Measurements from ENCODE around the gene RBM48. TPM values are rescaled to one million over a fixed set of nuclear protein-coding genes. Genes with fewer than 3 reads are reported as not detected.

RBM48 gene
- total and polyA plus RNA-seq, 2 donors (not counting 1 experiment from before 2014, with no cell fraction given), result 11.0 to 32.9 TPM

- ChIA-PET POLR2A (no interaction called here), CTCF (no interaction called here)
- H3K9ac ChIP-seq (ENCODE audit: low read length), result no peak overlapping the region
- no peak overlapping the region for H3K27ac ChIP-seq (ENCODE audit: low read length in 2 of 2)
- Mint-ChIP-seq H3K9me3 (ENCODE audit: insufficient read depth) (no peaks in the 10 kb centered on the region), H3K27me3 (no peaks in the 10 kb centered on the region), H3K4me1 (no peaks in the 10 kb centered on the region), H3K4me3 (no peak overlapping the region), H3K27ac (no peak overlapping the region)
- H3K27me3 ChIP-seq (replicated peaks in 1 of 4; ENCODE audit: control extremely low read depth in 1 of 4, control insufficient read depth in 3 of 4, insufficient read depth in 4 of 4, low read length in 3 of 4), result no peaks in the 10 kb centered on the region
- no peak overlapping the region for H2AFZ ChIP-seq (ENCODE audit: insufficient read depth, low read depth, low read length, poor library complexity, severe bottlenecking)
- H3K4me1 ChIP-seq (ENCODE audit: control insufficient read depth in 2 of 2, insufficient read depth in 2 of 2, low read length in 2 of 2), result no peaks in the 10 kb centered on the region
- H3K79me2 ChIP-seq (ENCODE audit: control insufficient read depth, insufficient read depth, low read length), result no peaks in the 10 kb centered on the region
- intact Hi-C loops (cut with micrococcal nuclease), result no loop called here
- no peak for TF ChIP-seq EZH2 (IDR thresholded peaks at IDR 0.05; ENCODE audit: borderline replicate concordance, insufficient read depth, low read depth, low read length, poor library complexity, severe bottlenecking)
- no peaks in the 10 kb centered on the region for H4K20me1 ChIP-seq (ENCODE audit: control insufficient read depth, insufficient read depth, low read length, poor library complexity, severe bottlenecking)
- no peak overlapping the region for H3K4me2 ChIP-seq (replicated peaks; ENCODE audit: low read depth, low read length, poor library complexity, severe bottlenecking)
- H3K36me3 ChIP-seq (replicated peaks in 1 of 2; ENCODE audit: control extremely low read depth in 1 of 2, control insufficient read depth in 1 of 2, extremely low read depth in 1 of 2, insufficient read depth in 2 of 2, low read length in 1 of 2), result peaks cover 12 to 24% of the 10 kb centered on the region in 2 experiments
- DNase-seq (no peak), ATAC-seq (ENCODE audit: low read depth) (no peak)
- no peak overlapping the region for H3K4me3 ChIP-seq (ENCODE audit: control extremely low read depth in 1 of 5, extremely low read depth in 1 of 5, insufficient read depth in 1 of 5, low read depth in 2 of 5, low read length in 4 of 5)
- no peaks in the 10 kb centered on the region for H3K9me3 ChIP-seq (ENCODE audit: control extremely low read depth in 1 of 3, control insufficient read depth in 2 of 3, insufficient read depth in 1 of 3, low read length in 2 of 3)
These were observed 32.0 kb downstream of the RBM48 start for GRCh38 chr7:92560602-92561001.

- H2AFZ ChIP-seq (ENCODE audit: insufficient read depth, low read depth, low read length, poor library complexity, severe bottlenecking), result no peak overlapping the region
- no peak overlapping the region for H3K4me2 ChIP-seq (replicated peaks; ENCODE audit: low read depth, low read length, poor library complexity, severe bottlenecking)
- ChIA-PET POLR2A (no interaction called here), CTCF (interaction anchor here (0.8 kb wide), 1 partner anchor 16 kb away, joined by 3 read pairs; no protein-coding TSS in a partner anchor)
- no peak for ATAC-seq (ENCODE audit: low read depth)
- no peaks in the 10 kb centered on the region for H3K27me3 ChIP-seq (replicated peaks in 1 of 4; ENCODE audit: control extremely low read depth in 1 of 4, control insufficient read depth in 3 of 4, insufficient read depth in 4 of 4, low read length in 3 of 4)
- no peaks in the 10 kb centered on the region for H3K4me1 ChIP-seq (ENCODE audit: control insufficient read depth in 2 of 2, insufficient read depth in 2 of 2, low read length in 2 of 2)
- Mint-ChIP-seq H3K9me3 (ENCODE audit: insufficient read depth) (no peaks in the 10 kb centered on the region), H3K4me1 (no peaks in the 10 kb centered on the region), H3K4me3 (no peak overlapping the region), H3K27me3 (no peaks in the 10 kb centered on the region), H3K27ac (no peak overlapping the region)
- no peak overlapping the region for H3K9ac ChIP-seq (ENCODE audit: low read length)
- no peak overlapping the region for H3K4me3 ChIP-seq (ENCODE audit: control extremely low read depth in 1 of 5, extremely low read depth in 1 of 5, insufficient read depth in 1 of 5, low read depth in 2 of 5, low read length in 4 of 5)
- no peaks in the 10 kb centered on the region for H4K20me1 ChIP-seq (ENCODE audit: control insufficient read depth, insufficient read depth, low read length, poor library complexity, severe bottlenecking)
- TF ChIP-seq EZH2 (IDR thresholded peaks at IDR 0.05; ENCODE audit: borderline replicate concordance, insufficient read depth, low read depth, low read length, poor library complexity, severe bottlenecking), result no peak
- no peak for TF ChIP-seq CTCF (IDR thresholded peaks at IDR 0.05)
- intact Hi-C loops (cut with micrococcal nuclease), result no loop called here
- H3K79me2 ChIP-seq (ENCODE audit: control insufficient read depth, insufficient read depth, low read length), result no peaks in the 10 kb centered on the region
- H3K36me3 ChIP-seq (replicated peaks in 1 of 2; ENCODE audit: control extremely low read depth in 1 of 2, control insufficient read depth in 1 of 2, extremely low read depth in 1 of 2, insufficient read depth in 2 of 2, low read length in 1 of 2), result peaks cover 18 to 50% of the 10 kb centered on the region in 2 experiments
- H3K27ac ChIP-seq (ENCODE audit: low read length in 2 of 2), result no peak overlapping the region
- H3K9me3 ChIP-seq (ENCODE audit: control extremely low read depth in 1 of 3, control insufficient read depth in 2 of 3, insufficient read depth in 1 of 3, low read length in 2 of 3), result no peaks in the 10 kb centered on the region
- 100% methylated on average over 2 of the region's 2 CpGs for WGBS (ENCODE audit: insufficient coverage)
- DNase-seq, result no peak
These were observed 34.8 kb downstream of the RBM48 start for GRCh38 chr7:92563345-92563744.
